SU-DHL-6 (cell line): ENCODE results near the gene SNRPD3.

ENCODE experiments used
- EZH2phosphoT487 ChIP-seq: fragments of 200-600 bp; sonication (generic), shearing (Covaris generic); conservative IDR thresholded peaks from 2 replicates; pipeline ENCODE4 v1.6.1; 2018; ENCODE audit warnings: mild to moderate bottlenecking, antibody characterized with exemption, low read length, moderate library complexity, mixed read lengths
- TF ChIP-seq, protein P1 (sequence below): fragments of 200-600 bp; sonication (generic); IDR thresholded peaks from one replicate; pipeline ENCODE4 v1.5.1; 2017; ENCODE audit warnings: antibody characterized with exemption, mild to moderate bottlenecking, low read length, moderate library complexity; ENCODE audit not compliant: insufficient read depth, poor library complexity, severe bottlenecking

DNA sequence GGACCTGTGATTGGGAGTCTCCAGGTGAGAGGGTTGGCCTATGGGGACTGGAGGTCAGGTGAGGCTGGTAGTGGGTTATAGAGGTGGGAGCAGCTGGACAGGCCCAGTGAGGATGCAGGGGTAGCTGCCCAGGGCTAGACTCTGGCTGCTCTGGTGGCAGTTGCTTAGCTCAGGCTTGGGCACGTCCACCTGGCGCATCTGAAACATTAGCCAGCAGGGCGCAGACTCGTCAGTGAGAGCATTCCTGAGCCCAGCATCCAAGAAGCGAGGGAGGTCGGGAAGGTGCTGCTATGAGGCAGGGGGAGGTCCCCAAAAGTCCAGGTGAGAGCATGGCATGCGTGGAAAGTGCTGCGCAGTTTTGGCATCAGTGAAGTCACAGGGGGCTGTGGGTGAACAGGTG is 43.7 kb downstream of the SNRPD3 start:
- TF ChIP-seq, protein P1, sequence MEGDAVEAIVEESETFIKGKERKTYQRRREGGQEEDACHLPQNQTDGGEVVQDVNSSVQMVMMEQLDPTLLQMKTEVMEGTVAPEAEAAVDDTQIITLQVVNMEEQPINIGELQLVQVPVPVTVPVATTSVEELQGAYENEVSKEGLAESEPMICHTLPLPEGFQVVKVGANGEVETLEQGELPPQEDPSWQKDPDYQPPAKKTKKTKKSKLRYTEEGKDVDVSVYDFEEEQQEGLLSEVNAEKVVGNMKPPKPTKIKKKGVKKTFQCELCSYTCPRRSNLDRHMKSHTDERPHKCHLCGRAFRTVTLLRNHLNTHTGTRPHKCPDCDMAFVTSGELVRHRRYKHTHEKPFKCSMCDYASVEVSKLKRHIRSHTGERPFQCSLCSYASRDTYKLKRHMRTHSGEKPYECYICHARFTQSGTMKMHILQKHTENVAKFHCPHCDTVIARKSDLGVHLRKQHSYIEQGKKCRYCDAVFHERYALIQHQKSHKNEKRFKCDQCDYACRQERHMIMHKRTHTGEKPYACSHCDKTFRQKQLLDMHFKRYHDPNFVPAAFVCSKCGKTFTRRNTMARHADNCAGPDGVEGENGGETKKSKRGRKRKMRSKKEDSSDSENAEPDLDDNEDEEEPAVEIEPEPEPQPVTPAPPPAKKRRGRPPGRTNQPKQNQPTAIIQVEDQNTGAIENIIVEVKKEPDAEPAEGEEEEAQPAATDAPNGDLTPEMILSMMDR, result no peak
- TF ChIP-seq EZH2phosphoT487, result no peak
